Fibroblast of villous mesenchyme (primary cell): ENCODE data around the gene KIF13A. TPM values are rescaled to one million over a fixed set of nuclear protein-coding genes. Genes with fewer than 3 reads are reported as not detected.
A peak's percentile ranks its signal among the peaks of the same experiment; 100 is the strongest.

Experiments
- DNase-seq: peaks from one replicate; pipeline ENCODE4 v3.0.0-alpha.2; 2010; ENCODE audit warnings: low read depth
- H3K4me3 ChIP-seq: 2 replicates; pipeline ENCODE4 v1.5.1; 2011; ENCODE audit warnings: low read depth, mild to moderate bottlenecking, low read length
- total RNA-seq: library from RNA; depleted of rRNA; stranded (reverse); fragments of >200 nt; gene quantifications from 2 replicates; pipeline ENCODE4 v1.2.3, GENCODE V29; 2012
- TF ChIP-seq, protein P1 (sequence below): IDR thresholded peaks from 2 replicates; pipeline ENCODE4 v1.5.1; 2012; ENCODE audit warnings: low read depth, mild to moderate bottlenecking, low read length; ENCODE audit not compliant: insufficient read depth

The KIF13A gene
- total RNA-seq, 1 donor, result 49.2 TPM

DNA sequence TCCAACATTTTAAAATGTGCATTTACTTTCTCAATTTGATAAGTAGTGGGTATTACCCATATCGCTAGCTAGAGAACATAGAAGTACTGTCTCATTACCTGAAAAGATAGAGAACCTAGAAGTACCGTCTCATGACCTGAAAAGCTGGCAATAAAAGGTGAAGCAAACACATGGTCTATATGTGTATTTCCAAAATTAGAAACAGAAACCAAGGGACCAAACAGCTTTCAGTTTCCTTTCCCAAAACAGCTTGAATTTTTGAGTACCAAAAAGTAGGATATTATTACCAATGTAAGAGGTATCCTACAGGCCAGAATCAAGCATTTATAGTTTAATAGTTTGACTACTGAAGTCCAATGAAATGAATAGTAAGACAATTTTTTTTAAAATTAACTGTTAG, 77.2 kb downstream of the KIF13A start:
- TF ChIP-seq, protein P1, sequence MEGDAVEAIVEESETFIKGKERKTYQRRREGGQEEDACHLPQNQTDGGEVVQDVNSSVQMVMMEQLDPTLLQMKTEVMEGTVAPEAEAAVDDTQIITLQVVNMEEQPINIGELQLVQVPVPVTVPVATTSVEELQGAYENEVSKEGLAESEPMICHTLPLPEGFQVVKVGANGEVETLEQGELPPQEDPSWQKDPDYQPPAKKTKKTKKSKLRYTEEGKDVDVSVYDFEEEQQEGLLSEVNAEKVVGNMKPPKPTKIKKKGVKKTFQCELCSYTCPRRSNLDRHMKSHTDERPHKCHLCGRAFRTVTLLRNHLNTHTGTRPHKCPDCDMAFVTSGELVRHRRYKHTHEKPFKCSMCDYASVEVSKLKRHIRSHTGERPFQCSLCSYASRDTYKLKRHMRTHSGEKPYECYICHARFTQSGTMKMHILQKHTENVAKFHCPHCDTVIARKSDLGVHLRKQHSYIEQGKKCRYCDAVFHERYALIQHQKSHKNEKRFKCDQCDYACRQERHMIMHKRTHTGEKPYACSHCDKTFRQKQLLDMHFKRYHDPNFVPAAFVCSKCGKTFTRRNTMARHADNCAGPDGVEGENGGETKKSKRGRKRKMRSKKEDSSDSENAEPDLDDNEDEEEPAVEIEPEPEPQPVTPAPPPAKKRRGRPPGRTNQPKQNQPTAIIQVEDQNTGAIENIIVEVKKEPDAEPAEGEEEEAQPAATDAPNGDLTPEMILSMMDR, result no peak

DNA sequence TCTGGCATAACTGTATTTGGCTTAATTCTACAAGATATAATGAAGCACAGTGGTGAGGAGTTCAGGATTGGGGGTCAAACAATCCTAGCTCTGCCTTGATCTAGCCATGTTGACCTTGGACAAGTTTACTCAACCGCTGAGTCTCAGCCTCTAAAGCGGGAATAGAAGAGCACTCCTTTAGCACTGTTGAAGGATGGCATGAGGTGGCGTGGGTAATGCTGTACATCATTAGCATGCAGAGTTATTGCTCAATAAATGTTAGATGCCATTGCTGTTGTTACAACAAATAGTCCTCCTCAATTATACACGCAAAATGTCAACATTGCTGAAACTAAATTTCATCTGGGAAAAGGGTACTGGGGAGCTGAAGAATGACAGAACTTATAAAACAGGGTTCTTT, 78.6 kb downstream of the KIF13A start:
- no peak for DNase-seq
- TF ChIP-seq, protein P1, result no peak
- H3K4me3 ChIP-seq, result no peak overlapping the region

More for the DNA sequence above, 77.2 kb downstream of the KIF13A start:
- peak; percentile 51 for DNase-seq
- no peak overlapping the region for H3K4me3 ChIP-seq

DNA sequence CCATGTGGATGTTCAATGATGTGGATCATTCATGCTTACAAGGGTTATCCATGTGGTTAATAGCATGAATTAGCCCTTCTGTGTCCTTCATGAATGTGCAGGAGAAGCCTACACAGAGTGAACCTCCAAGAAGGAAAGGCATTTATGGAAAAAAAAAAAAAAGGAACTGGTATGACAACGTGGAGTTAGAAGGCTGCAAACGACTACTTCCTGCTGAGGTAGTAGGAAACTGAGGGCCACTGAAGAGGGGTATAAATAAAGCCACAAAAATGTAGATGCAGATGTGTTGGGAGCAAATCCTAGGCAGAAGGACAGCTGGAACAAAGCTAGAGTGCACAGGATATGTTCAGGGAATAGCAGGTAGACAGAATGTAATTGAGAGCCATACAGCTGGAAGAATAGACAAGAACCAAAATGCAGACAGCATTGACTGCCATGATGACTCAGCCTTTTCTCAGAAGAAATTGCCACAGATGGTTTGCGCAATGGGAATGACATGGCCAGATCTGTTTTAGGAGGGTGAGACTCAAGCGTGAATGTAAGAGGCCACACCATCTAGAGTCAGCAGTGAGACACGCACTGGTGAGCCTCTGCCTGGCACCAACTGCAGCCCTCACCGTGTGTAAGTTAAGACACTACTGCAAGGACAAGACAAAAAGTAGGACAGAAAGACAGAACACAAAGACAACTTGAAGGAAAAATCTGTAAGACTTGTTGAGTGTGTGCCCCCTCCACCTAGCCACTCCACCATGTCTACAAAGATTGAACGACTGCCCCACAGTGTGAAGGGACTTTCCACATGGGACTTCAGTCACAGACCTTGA, 79.8 kb downstream of the KIF13A start:
- peak; percentile 99 for DNase-seq
- H3K4me3 ChIP-seq, result no peak overlapping the region
- TF ChIP-seq, protein P1, result peak; percentile 42

DNA sequence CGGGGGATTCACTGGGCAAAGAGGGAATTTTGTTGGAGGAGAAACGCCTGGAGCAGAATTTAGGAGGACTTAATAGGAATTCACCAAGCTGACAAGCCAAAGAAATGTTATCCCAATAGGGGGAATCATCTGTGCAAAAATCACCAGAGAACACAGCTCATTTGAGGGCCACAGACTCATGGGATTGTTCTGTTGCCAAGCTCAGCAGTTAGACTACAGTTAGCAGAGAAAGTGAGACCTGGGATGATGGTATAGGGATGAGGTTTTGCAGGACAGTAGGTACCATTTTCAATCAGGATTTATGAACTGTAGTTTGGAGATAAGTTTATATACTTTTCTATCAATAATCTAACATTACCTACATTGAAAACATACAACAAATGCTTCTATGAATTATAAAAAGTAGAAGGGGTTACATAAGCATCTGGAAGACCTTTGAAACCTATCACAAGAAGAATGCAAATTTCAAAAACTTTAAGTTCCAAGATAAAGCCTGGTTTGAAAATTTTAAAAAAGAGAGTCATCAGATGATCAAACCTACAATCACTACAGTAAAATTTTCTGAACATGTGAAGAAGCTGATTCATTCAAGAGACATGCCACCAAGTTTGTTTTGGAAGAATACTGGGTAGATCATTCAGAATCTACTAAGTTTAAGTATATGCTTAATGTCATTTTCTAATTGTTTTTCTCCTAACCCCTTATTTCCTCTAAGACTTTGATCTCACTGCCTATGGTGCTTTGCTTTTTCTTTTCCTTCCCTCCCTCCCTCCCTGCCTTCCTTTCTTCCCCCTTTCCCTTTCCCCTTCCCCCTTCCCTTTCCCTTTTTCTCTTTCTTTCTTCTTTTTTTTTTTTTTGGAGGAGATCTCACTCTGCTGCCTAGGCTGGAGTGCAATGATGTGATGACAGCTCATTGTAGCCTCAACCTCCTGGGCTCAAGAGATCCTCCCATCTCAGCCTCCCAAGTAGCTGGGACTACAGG, 81.5 kb downstream of the KIF13A start:
- H3K4me3 ChIP-seq, result no peak overlapping the region
- DNase-seq, result peak; percentile 58
- TF ChIP-seq, protein P1, result no peak

DNA sequence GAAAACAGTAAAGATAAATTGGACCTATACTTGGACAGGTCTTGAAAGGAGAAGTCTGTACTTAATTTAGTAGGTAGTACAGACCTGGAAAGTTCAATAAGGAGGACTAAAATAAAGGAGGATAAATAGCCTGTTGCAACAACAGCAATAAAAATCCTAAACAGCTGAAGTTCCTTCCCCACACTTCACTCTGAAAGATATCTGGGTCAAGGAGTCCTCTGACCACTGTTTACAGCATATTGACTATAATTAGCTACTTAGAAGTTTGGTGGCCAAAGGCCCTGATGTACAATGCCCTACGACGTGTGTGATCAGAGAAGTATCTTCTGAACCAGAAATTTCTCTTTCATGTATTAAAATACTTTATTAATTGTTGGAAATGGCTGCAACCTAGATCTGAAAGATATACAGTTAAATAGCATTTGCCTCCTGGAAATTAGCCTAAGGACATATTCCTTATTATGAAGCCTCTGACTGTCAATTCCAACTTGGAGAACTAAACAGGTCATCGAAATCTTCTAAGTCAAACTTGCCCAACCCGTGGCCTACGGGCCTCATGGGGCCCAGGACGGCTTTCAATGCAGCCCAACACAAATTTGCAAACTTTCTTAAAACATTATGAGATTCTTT, 82.8 kb downstream of the KIF13A start:
- DNase-seq, result peak; percentile 86
- no peak overlapping the region for H3K4me3 ChIP-seq
- TF ChIP-seq, protein P1, result no peak

DNA sequence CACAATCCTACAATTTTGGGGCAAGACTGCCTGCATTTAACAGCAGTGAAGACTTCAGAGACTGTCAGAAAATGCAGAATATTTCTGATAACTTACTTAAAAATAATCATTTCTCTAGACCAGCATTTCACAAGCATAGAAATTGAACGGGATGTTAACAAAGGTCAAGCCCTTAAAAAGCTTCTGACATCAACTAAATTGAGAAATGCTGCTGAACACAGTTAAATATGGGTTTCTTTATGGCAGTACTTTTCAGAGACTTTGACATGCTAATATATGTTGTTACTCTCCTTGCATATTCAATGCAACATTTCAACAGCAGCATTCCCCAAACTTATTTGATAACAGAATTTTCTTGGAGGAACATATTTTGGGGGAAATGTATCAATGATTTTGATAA, 84.5 kb downstream of the KIF13A start:
- peak; percentile 67 for DNase-seq
- TF ChIP-seq, protein P1, result no peak
- H3K4me3 ChIP-seq, result no peak overlapping the region
